Measurements from ENCODE around the gene IL20RA. TPM values are rescaled to one million over a fixed set of nuclear protein-coding genes. Genes with fewer than 3 reads are reported as not detected.

The IL20RA gene
- total RNA-seq, 1 experiment from 2014 or later, result 0.14 TPM

DNA sequence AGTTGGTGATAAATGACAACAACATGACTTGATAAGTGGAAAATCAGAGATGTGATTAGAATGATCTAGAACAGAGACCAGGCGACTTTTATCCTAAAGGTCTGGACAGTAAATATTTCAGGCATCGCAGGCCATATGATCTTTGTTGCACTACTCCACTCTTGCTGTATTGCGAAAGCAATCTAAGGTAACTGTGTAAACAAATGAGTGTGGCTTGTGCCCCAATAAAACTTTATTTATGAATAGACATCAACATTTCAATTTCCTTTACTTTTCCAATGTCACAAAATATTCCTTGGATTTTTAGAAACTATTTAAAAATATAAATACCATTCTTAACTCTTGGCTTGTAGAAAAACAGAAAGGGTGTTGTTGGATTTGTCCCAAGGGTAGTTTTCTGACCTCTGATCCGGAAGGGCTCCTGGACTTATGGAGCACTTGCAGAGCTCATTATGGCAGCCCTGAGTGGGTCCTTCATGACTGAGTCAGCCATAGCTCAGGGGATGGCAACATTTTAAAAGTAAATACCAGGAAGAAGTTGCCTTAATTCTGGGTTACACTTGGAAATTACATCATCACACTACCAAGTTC, 34.5 kb downstream of the IL20RA start:
- no peak for DNase-seq (ENCODE audit: low spot score)

GRCh38 chr6:137008204-137008603, 36.6 kb downstream of the IL20RA start:
- no peak for DNase-seq (ENCODE audit: low spot score)

DNA sequence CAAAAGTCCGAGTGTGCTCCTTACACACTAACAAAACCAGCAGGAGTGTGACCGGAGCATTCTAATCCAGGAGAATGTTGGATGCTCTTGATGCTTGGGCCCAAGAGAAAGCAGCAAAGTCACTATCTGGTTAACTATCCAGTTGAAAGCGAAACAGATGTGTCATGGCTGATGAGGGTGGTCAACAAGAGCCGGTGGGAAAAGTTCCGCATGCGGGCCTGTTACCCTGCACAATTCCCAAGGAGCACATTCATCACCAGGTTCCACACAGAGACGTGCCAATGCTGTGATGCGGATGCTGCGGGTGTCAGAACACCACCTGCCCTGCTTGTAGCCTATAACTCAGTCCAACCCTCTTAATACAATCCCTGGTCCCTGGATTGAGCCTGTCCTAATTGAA, 38.7 kb downstream of the IL20RA start:
- DNase-seq (ENCODE audit: low spot score), result no peak

- DNase-seq (ENCODE audit: low spot score), result no peak
Observed at GRCh38 chr6:137005073-137005472, 39.7 kb downstream of the IL20RA start.

DNA sequence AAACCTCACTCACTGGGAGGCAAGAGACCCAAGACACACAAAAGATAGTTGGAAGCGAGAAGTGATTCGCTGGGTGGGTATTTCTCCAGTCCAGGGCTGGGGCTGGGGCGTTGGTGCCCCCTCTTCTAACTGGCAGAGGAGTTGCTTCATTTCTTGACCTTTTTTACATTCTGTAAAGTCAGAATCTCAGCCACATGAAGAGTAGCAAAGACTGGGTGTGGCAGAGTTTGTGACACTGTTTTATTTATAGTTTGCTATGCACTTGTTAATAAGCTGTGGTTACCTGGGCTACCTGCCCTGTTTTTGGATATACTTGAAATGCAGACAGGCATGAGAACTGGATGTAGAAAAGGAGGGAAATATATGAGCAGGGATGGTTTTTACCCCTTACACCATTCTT, 42.3 kb downstream of the IL20RA start:
- no peak for DNase-seq (ENCODE audit: low spot score)

GRCh38 chr6:137001977-137002302, 42.8 kb downstream of the IL20RA start:
- no peak for DNase-seq (ENCODE audit: low spot score)

DNA sequence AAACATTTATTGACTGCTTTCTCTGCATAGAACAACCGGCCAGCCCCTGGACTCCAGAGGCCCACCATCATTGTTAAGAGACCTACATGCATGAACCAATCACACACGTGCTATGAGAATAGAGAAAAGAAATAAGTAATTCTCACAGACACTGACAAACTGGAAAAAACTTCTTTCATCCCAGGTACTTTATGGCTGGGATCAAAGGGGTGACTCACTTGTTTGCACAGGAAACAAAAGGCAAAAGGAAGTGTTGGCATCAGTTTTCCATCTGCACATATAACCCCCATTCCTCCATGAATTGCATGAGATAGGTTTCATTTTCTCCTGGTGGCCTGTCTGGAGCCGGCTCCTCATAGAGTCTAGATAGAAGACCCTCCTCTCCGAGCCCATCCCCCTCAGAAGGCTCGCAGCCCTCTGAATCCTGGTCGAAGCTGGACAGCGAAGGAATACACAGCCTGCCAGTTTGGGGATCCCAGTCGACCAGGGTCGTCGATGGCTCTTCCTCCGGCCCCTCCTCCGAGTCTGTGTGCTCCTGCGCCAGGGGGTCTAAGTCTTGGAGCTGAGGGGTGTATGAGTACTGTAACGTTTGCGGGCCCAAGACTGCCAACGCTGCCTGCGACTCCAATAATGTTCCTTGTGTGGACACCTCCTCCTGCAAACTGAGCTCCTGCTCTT, 43.3 kb downstream of the IL20RA start:
- peak; percentile 33 for DNase-seq (ENCODE audit: low spot score)

DNA sequence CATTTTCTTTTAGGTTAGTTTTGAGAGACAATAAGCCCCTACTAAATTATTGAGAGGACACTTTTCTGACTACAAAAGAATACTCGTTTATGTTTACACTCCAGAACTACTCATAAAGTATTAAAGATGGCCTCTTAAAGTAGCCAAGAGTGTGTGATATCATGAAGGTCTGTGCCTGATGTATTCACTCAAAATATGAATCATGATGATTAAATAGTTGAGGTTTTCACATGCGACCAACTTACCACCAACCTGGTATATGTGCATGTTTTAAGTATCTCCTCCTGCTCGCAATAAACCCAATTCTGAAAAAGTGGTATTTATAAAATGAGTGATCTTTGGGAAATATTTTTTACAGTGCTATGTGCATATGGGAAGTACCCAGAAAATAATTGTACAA, 43.9 kb downstream of the IL20RA start:
- no peak for DNase-seq (ENCODE audit: low spot score)

DNA sequence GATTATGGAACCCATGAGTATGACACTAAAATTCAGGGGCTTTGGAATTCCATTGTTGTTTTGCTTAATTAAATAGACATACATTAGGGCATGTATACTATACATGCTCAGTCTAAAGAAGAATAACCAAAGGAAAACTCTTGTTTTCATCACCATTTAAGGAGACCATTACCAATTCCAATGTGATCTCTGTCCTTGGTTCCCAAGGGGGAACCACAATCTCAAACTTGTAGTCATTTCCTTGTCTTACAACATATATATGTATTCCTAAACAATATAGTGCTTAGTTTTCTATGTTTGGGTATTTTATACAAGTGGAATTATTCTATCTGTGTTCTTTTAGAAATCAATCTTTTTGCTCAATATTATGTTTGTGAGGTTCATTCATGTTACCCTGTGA, 49.2 kb downstream of the IL20RA start:
- no peak for DNase-seq (ENCODE audit: low spot score)

GRCh38 chr6:136994782-136995181, 50.0 kb downstream of the IL20RA start:
- no peak for DNase-seq (ENCODE audit: low spot score)

DNA sequence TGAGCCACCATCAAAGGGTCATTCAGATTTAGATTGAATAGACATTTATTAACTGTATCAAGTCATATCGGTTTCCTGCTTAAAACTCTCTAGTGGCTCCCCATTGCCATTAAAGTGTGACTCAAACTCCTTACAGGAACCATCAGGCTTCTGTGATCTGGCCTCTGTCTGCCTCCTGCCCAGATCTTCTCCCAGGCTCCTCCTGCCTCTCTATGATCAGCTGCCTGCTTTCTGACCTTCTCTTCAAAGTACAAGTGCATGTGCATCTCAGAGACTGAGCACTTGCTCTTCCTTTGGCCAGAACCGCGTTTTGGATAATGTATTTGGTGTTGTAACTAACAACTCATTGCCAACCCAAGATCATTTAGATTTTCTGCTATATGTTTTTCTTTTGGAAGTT, 52.7 kb downstream of the IL20RA start:
- no peak for DNase-seq (ENCODE audit: low spot score)

DNA sequence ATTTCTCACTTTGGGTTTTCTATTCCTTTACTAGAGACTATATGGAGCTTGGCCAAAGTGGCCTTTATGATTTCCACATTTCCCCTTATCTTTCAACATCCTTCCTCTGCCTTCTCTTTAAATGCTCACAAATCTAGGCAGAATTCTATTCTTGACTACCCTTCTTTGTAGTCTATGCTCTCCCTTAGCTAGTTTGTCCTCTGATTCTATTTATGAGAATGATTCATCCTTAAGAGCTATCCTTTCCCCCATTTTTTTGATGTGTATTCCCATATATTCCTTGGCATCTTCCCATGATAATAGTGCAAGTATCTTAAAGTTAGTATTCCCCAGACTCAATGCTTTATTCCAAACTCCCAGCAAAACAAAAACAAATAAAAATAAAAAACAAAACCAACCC, 53.1 kb downstream of the IL20RA start:
- no peak for DNase-seq (ENCODE audit: low spot score)

DNA sequence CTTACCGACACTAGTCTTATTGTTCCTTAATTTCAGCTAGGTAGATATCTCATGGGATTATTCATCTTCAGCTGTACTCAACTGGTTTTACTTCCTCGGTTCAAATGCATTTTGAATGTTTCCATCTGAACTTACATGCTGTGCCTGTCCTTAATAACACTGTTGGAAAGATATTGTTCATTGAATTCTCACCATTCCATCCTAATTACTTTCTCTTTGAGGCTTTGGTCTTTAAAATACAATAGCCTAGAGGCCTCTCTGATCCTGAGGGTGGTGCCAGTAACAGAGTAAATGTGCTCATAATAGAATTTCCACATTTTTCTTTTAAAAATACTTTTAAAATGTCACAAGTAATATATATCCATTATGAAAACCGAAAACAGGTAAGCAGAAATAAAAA, 54.0 kb downstream of the IL20RA start:
- no peak for DNase-seq (ENCODE audit: low spot score)

GRCh38 chr6:136990242-136990578, 54.6 kb downstream of the IL20RA start:
- DNase-seq (ENCODE audit: low spot score), result no peak

- DNase-seq (ENCODE audit: low spot score), result no peak
Observed at GRCh38 chr6:136989571-136990241, 55.1 kb downstream of the IL20RA start.

- DNase-seq (ENCODE audit: low spot score), result no peak
Observed at GRCh38 chr6:136987526-136987925, 57.2 kb downstream of the IL20RA start.

DNA sequence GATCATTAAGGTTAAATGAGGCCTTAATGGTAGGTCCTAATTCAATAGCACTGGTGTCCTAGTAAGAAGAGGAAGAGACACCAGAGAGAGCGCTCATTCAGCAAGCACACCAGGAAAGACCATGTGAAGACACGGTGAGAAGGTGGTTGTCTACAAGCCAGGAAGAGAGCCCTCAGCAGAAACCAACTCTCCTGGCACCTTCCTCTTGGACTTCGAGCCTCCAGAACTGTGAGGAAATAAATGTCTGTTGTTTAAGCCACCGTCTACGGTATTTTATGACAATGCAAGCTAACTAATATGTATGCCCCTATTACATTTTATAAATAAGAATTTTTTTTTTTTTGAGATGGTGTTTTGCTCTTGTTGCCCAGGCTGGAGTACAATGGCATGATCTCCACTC, 59.3 kb downstream of the IL20RA start:
- DNase-seq (ENCODE audit: low spot score), result no peak

DNA sequence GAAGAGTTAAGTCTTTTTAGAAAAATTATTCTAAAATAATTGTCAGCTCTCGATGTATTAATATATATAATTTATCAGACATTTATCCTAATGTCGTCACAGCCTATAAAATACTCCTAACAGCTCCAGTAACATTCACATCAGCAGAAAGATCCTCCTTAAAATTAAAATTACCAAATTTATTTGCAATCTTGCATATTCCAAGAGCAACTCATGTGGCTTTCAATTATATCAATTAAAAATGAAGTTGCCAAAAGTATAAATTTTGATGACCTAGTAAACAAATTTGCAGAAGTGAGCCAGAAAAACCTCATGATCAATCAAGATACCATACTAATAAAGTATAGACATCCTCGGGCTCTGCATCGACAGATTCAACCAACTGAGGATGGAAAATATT, 60.2 kb downstream of the IL20RA start:
- no peak for DNase-seq (ENCODE audit: low spot score)

GRCh38 chr6:136983687-136984086, 61.1 kb downstream of the IL20RA start:
- no peak for DNase-seq (ENCODE audit: low spot score)

- DNase-seq (ENCODE audit: low spot score), result no peak
Observed at GRCh38 chr6:136982928-136983327, 61.8 kb downstream of the IL20RA start.

- DNase-seq (ENCODE audit: low spot score), result no peak
Observed at GRCh38 chr6:136980070-136980469, 64.7 kb downstream of the IL20RA start.

- DNase-seq (ENCODE audit: low spot score), result no peak
Observed at GRCh38 chr6:136979206-136979605, 65.6 kb downstream of the IL20RA start.

DNA sequence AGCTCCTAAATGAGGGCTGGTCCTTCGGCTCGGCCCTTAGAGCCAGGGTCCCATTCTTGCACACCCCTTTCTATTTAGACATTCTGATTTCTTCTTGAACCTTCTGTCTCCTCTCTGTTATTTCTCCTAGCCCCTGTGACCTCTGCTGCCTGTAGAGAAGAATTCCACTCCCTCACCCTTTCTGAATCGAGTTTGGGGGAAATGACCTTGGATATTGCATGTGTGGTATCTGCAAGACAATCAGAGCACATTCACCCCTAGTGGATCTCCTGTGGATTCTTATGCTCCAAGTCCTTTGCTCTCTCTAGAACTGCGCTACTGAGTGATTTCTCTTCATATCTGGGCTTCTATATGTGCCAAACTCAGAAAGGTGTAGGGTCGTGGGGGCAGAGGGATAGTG, 67.7 kb downstream of the IL20RA start:
- DNase-seq (ENCODE audit: low spot score), result no peak

Data from H4 (cell line).